Measurements from ENCODE around the gene CHD5. TPM values are rescaled to one million over a fixed set of nuclear protein-coding genes. Genes with fewer than 3 reads are reported as not detected.

Gene CHD5
- total RNA-seq, 1 donor: under 0.01 TPM

- no peak for TF ChIP-seq CTCF (IDR thresholded peaks at IDR 0.05; ENCODE audit: extremely low read depth, low read depth, low read length)
Observed at GRCh38 chr1:6130596-6130995, 49.5 kb downstream of the CHD5 start.

DNA sequence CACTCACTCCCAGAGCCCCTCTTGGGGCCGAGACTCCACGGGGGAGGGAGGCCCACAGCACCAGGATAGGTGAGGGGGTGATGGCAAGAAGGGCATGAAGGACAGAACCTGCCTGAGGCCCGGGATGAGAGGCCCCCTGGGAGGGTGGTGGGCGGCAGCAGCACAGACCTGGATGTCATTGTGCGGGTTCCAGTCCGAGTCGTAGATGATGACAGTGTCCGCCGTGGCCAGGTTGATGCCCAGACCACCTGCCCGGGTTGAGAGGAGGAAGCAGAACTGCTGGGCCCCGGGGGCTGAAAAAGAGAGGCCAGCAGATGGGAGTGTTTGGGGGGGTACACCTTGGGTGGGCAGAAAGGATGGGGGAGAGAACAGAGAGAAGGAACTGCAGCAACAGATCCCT is 50.1 kb downstream of the CHD5 start:
- no peaks in the 10 kb centered on the region for H3K27me3 ChIP-seq (ENCODE audit: insufficient read depth, low read length)
- H3K36me3 ChIP-seq (ENCODE audit: insufficient read depth, low read length): no peaks in the 10 kb centered on the region
- no peak overlapping the region for H2AFZ ChIP-seq (ENCODE audit: low read length)
- TF ChIP-seq CTCF (IDR thresholded peaks at IDR 0.05; ENCODE audit: extremely low read depth, low read depth, low read length): no peak
- no peak overlapping the region for H3K27ac ChIP-seq (ENCODE audit: low read depth, low read length)
- no peaks in the 10 kb centered on the region for H3K79me2 ChIP-seq (ENCODE audit: insufficient read depth, low read length)
- H3K4me3 ChIP-seq (ENCODE audit: insufficient read depth, low read length): no peak overlapping the region
- H3K9me3 ChIP-seq (ENCODE audit: low read depth, low read length): no peaks in the 10 kb centered on the region
- no peak for DNase-seq (ENCODE audit: insufficient read length, low spot score, missing footprints)
- no peak overlapping the region for H3K4me2 ChIP-seq (ENCODE audit: insufficient read depth, low read length)
- no peaks in the 10 kb centered on the region for H3K4me1 ChIP-seq (ENCODE audit: insufficient read depth, low read length)
- H4K20me1 ChIP-seq (ENCODE audit: insufficient read depth, low read length): no peaks in the 10 kb centered on the region

More at GRCh38 chr1:6130596-6130995, 49.5 kb downstream of the CHD5 start:
- Histone ChIP-seq H4K20me1 (ENCODE audit: insufficient read depth, low read length) (no peaks in the 10 kb centered on the region), H3K27me3 (ENCODE audit: insufficient read depth, low read length) (no peaks in the 10 kb centered on the region), H3K27ac (ENCODE audit: low read depth, low read length) (no peak overlapping the region), H3K4me1 (ENCODE audit: insufficient read depth, low read length) (no peaks in the 10 kb centered on the region), H3K4me2 (ENCODE audit: insufficient read depth, low read length) (no peak overlapping the region), H3K36me3 (ENCODE audit: insufficient read depth, low read length) (no peaks in the 10 kb centered on the region), H3K4me3 (ENCODE audit: insufficient read depth, low read length) (no peak overlapping the region), H3K9me3 (ENCODE audit: low read depth, low read length) (no peaks in the 10 kb centered on the region), H2AFZ (ENCODE audit: low read length) (no peak overlapping the region), H3K79me2 (ENCODE audit: insufficient read depth, low read length) (no peaks in the 10 kb centered on the region)
- DNase-seq (ENCODE audit: insufficient read length, low spot score, missing footprints): no peak

DNA sequence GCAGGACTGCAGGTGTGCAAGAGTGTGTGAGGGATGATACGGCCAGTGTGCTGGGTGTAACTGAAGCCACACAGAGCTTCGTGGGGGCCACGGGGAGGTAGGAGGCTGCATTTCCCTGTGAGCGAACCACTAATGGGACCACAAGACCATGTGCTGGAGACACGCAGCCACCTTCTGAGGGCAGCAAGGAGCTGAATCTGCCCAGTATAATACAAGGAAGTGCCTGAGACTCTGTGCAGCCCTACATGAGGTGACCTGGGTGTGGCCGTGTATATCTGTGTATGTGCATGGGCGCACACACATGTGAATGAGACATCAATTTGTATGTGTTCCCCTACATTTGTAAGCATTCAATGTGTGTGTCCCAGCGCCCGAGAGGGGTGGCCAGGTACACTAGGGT is 50.8 kb downstream of the CHD5 start:
- no peak overlapping the region for H3K4me2 ChIP-seq (ENCODE audit: insufficient read depth, low read length)
- H3K79me2 ChIP-seq (ENCODE audit: insufficient read depth, low read length): no peaks in the 10 kb centered on the region
- no peaks in the 10 kb centered on the region for H3K4me1 ChIP-seq (ENCODE audit: insufficient read depth, low read length)
- H3K4me3 ChIP-seq (ENCODE audit: insufficient read depth, low read length): no peak overlapping the region
- H2AFZ ChIP-seq (ENCODE audit: low read length): no peak overlapping the region
- H3K9me3 ChIP-seq (ENCODE audit: low read depth, low read length): no peaks in the 10 kb centered on the region
- no peaks in the 10 kb centered on the region for H4K20me1 ChIP-seq (ENCODE audit: insufficient read depth, low read length)
- no peak for TF ChIP-seq CTCF (IDR thresholded peaks at IDR 0.05; ENCODE audit: extremely low read depth, low read depth, low read length)
- no peaks in the 10 kb centered on the region for H3K36me3 ChIP-seq (ENCODE audit: insufficient read depth, low read length)
- no peak for DNase-seq (ENCODE audit: insufficient read length, low spot score, missing footprints)
- no peaks in the 10 kb centered on the region for H3K27me3 ChIP-seq (ENCODE audit: insufficient read depth, low read length)
- no peak overlapping the region for H3K27ac ChIP-seq (ENCODE audit: low read depth, low read length)

DNA sequence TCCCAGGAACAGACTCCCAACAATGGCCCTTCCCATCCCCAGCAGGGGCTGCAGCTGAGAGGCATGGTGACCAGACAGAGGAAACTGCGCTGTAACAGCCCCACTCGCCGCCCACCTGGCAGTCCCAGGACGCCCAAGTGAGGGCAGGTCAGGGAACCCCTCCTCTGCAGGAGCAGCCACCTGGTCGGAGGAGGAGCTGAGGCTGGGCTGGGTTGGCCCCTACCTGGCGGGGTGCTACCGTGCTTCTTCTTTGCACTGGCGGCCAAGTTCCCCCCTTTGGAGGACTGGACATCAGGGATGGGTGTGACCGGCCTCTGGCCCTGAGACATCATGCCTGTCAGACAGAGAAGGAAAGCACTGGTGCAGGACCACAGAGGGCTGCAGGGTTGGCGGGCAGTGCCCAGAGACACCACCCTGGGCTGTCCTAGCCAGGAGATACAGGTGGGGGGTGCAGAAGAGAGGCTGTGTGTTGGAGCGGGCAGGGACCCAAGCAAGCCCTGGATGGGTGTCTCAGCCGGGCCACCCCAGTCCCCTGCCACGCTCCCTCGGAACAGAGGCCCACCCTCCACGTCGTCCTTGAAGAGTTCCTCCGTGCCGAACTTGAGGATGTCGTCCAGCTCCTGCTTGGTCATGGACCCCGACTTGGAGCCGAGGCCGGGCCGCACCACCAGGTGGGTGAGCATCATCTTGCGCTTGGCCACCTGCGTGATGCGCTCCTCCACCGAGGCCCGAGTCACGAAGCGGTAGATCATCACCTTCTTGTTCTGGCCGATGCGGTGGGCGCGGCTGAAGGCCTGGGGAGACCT is 51.6 kb downstream of the CHD5 start:
- Histone ChIP-seq H4K20me1 (ENCODE audit: insufficient read depth, low read length) (no peaks in the 10 kb centered on the region), H3K4me3 (ENCODE audit: insufficient read depth, low read length) (no peak overlapping the region)

More for the DNA sequence above, 51.6 kb downstream of the CHD5 start:
- H2AFZ ChIP-seq (ENCODE audit: low read length): no peak overlapping the region
- H3K9me3 ChIP-seq (ENCODE audit: low read depth, low read length): no peaks in the 10 kb centered on the region
- no peak overlapping the region for H3K27ac ChIP-seq (ENCODE audit: low read depth, low read length)
- no peak for TF ChIP-seq CTCF (IDR thresholded peaks at IDR 0.05; ENCODE audit: extremely low read depth, low read depth, low read length)
- no peaks in the 10 kb centered on the region for H3K36me3 ChIP-seq (ENCODE audit: insufficient read depth, low read length)
- no peak overlapping the region for H3K4me2 ChIP-seq (ENCODE audit: insufficient read depth, low read length)
- H3K4me1 ChIP-seq (ENCODE audit: insufficient read depth, low read length): no peaks in the 10 kb centered on the region
- DNase-seq (ENCODE audit: insufficient read length, low spot score, missing footprints): no peak
- H3K79me2 ChIP-seq (ENCODE audit: insufficient read depth, low read length): no peaks in the 10 kb centered on the region
- H3K27me3 ChIP-seq (ENCODE audit: insufficient read depth, low read length): no peaks in the 10 kb centered on the region

Data from osteoblast (primary cell).